B cell (primary cell): ENCODE measurements around the gene CELF2. TPM values are rescaled to one million over a fixed set of nuclear protein-coding genes. Genes with fewer than 3 reads are reported as not detected.

Source experiments
- ATAC-seq: fragments of 200-7000 bp; cut with Tn5 transposase; one replicate; pipeline ENCODE4 v1.10.0; 2021; ENCODE audit warnings: low read depth, mild to moderate bottlenecking, moderate number of reproducible peaks, moderate library complexity
- CTCF ChIA-PET: fragments of 350-600 bp; sonication (Branson Sonifier 250); formaldehyde crosslinking; loops from one replicate; lab custom pipeline; 2021; ENCODE audit warnings: antibody characterized with exemption, inconsistent platforms; lab: Charles Lee
- POLR2A ChIA-PET: fragments of 350-600 bp; sonication (Branson Sonifier 250); formaldehyde crosslinking; loops from one replicate; lab custom pipeline; 2021; ENCODE audit warnings: antibody characterized with exemption; lab: Charles Lee
- DNase-seq: peaks from one replicate; pipeline ENCODE4 v3.0.0; 2013
- H2AFZ ChIP-seq: 2 replicates; pipeline ENCODE4 v1.6.1; 2012; ENCODE audit warnings: mild to moderate bottlenecking, low read depth, low read length; ENCODE audit not compliant: insufficient read depth, poor library complexity, severe bottlenecking
- H3K27ac ChIP-seq, 2 donors: 1 replicate in 1 of 2; 2 replicates in 1 of 2; pipeline ENCODE4 v1.5.1; 2012 to 2013; ENCODE audit warnings: low read length in 2 of 2, mild to moderate bottlenecking in 2 of 2, moderate library complexity in 1 of 2
- H3K27me3 ChIP-seq, 4 experiments: fragments of 200-600 bp in 1 of 4; sonication (generic) in 1 of 4; replicated peaks in 1 of 4; 1 replicate in 2 of 4; 2 replicates in 2 of 4; pipeline versions ENCODE4 v1.6.1 to v1.7.0; 2013 to 2016; ENCODE audit warnings: low read length in 3 of 4, mild to moderate bottlenecking in 2 of 4, mixed read lengths in 1 of 4, moderate library complexity in 1 of 4; ENCODE audit not compliant: insufficient read depth in 4 of 4, control insufficient read depth in 3 of 4; ENCODE audit errors: control extremely low read depth in 1 of 4
- H3K36me3 ChIP-seq, 2 experiments: replicated peaks in 1 of 2; 1 replicate in 1 of 2; 2 replicates in 1 of 2; pipeline versions ENCODE4 v1.6.1 to v1.7.1; 2013; ENCODE audit warnings: low read length in 1 of 2; ENCODE audit not compliant: insufficient read depth in 2 of 2, control insufficient read depth in 1 of 2; ENCODE audit errors: control extremely low read depth in 1 of 2, extremely low read depth in 1 of 2
- H3K4me1 ChIP-seq, 2 donors: fragments of 200-600 bp in 1 of 2; sonication (generic) in 1 of 2; 1 replicate in 1 of 2; 2 replicates in 1 of 2; pipeline versions ENCODE4 v1.5.1 to v1.6.1; 2013 to 2017; ENCODE audit warnings: low read length in 2 of 2; ENCODE audit not compliant: control insufficient read depth in 2 of 2, insufficient read depth in 2 of 2
- H3K4me2 ChIP-seq: replicated peaks from 2 replicates; pipeline ENCODE3; 2012; ENCODE audit warnings: mild to moderate bottlenecking, low read depth, low read length; ENCODE audit not compliant: poor library complexity, severe bottlenecking
- H3K4me3 ChIP-seq, 5 experiments: fragments of 200-600 bp in 1 of 5; sonication (generic) in 1 of 5; 1 replicate in 3 of 5; 2 replicates in 2 of 5; pipeline versions ENCODE4 v1.5.1 to v1.7.0; 2011 to 2016; ENCODE audit warnings: low read length in 4 of 5, mild to moderate bottlenecking in 4 of 5, low read depth in 2 of 5, control low read depth in 1 of 5, moderate library complexity in 1 of 5; ENCODE audit not compliant: insufficient read depth in 1 of 5; ENCODE audit errors: control extremely low read depth in 1 of 5, extremely low read depth in 1 of 5
- H3K79me2 ChIP-seq: fragments of 200-600 bp; sonication (generic); one replicate; pipeline ENCODE4 v1.6.0; 2016; ENCODE audit warnings: low read length; ENCODE audit not compliant: control insufficient read depth, insufficient read depth
- H3K9ac ChIP-seq: fragments of 200-600 bp; sonication (generic); 2 replicates; pipeline ENCODE4 v1.6.1; 2017; ENCODE audit warnings: mild to moderate bottlenecking, low read length, moderate library complexity
- H3K9me3 ChIP-seq, 3 donors: one replicate each; pipeline versions ENCODE4 v1.6.1 to v1.7.1; 2013; ENCODE audit warnings: low read length in 2 of 3; ENCODE audit not compliant: control insufficient read depth in 2 of 3, insufficient read depth in 1 of 3; ENCODE audit errors: control extremely low read depth in 1 of 3
- H4K20me1 ChIP-seq: 2 replicates; pipeline ENCODE4 v1.6.0; 2012; ENCODE audit warnings: mild to moderate bottlenecking, low read length; ENCODE audit not compliant: insufficient read depth, control insufficient read depth, poor library complexity, severe bottlenecking
- H3K27ac Mint-ChIP-seq: one replicate; pipeline ENCODE4 v1.8.0; 2021; ENCODE audit warnings: mixed read lengths
- H3K27me3 Mint-ChIP-seq: one replicate; pipeline ENCODE4 v1.8.0; 2021; ENCODE audit warnings: mixed read lengths
- H3K4me1 Mint-ChIP-seq: one replicate; pipeline ENCODE4 v1.8.0; 2021; ENCODE audit warnings: mixed read lengths
- H3K4me3 Mint-ChIP-seq: one replicate; pipeline ENCODE4 v1.8.0; 2021; ENCODE audit warnings: mixed read lengths
- H3K9me3 Mint-ChIP-seq: one replicate; pipeline ENCODE4 v1.8.0; 2022; ENCODE audit warnings: mixed read lengths; ENCODE audit not compliant: insufficient read depth
- CTCF ChIP-seq: fragments of 200-600 bp; IDR thresholded peaks from one replicate; pipeline ENCODE4 v1.8.0; 2022; ENCODE audit warnings: antibody characterized with exemption, mild to moderate bottlenecking
- EZH2 ChIP-seq: IDR thresholded peaks from 2 replicates; pipeline ENCODE4 v1.6.1; 2012; ENCODE audit warnings: borderline replicate concordance, low read depth, mild to moderate bottlenecking, moderate library complexity, low read length; ENCODE audit not compliant: insufficient read depth, poor library complexity, severe bottlenecking
- WGBS: methylation state at CpG from one replicate; pipeline ENCODE4 v1.1.5; 2013; ENCODE audit warnings: missing lambda C conversion rate; ENCODE audit not compliant: insufficient coverage; 5-methylcytosine and 5-hydroxymethylcytosine counted together
- intact Hi-C: fragments of 100-400 bp; cut with micrococcal nuclease; formaldehyde crosslinking; loops from one replicate; pipeline ENCODE4 v1.10.0; 2022
- polyA plus RNA-seq: library from polyadenylated mRNA; depleted of rRNA; stranded (reverse); fragments of >200 nt; gene quantifications from 2 replicates; pipeline ENCODE4 v1.2.3, GENCODE V29; 2012
- total RNA-seq, 2 donors: library from RNA; stranded (reverse); fragments of 120-200 nt in 1 of 2; gene quantifications; 1 replicate in 1 of 2; 2 replicates in 1 of 2; pipeline versions ENCODE4 v1.2.3 to v1.2.4, GENCODE V29; 2013 to 2022

Gene CELF2
- total and polyA plus RNA-seq, 2 donors (not counting 1 experiment from before 2014, with no cell fraction given), result 59.5 to 112 TPM

GRCh38 chr10:11264296-11265048 is 246.8 kb downstream of the CELF2 start:
- Histone ChIP-seq H3K4me2 (no peak overlapping the region), H2AFZ (no peak overlapping the region), H3K9me3 (no peaks in the 10 kb centered on the region), H3K36me3 (peaks cover 3 to 69% of the 10 kb centered on the region in 2 experiments), H4K20me1 (peaks cover 48% of the 10 kb centered on the region), H3K9ac (no peak overlapping the region), H3K27me3 (no peaks in the 10 kb centered on the region), H3K79me2 (peaks cover 82% of the 10 kb centered on the region), H3K27ac (peak overlapping the region in 1 of 2 donors; percentile 67), H3K4me3 (no peak overlapping the region), H3K4me1 (peaks cover 47 to 51% of the 10 kb centered on the region in 2 donors)
- no peak for ATAC-seq
- 100% methylated on average over 3 of the region's 6 CpGs for WGBS
- peaks cover 78% of the 10 kb centered on the region for H3K4me1 Mint-ChIP-seq
- H3K4me3 Mint-ChIP-seq, result peak overlapping the region; percentile 41
- no peaks in the 10 kb centered on the region for H3K27me3 Mint-ChIP-seq
- no peaks in the 10 kb centered on the region for H3K9me3 Mint-ChIP-seq
- CTCF ChIA-PET, result interaction anchor here (1.6 kb wide), 1 partner anchor 98 kb away, joined by 3 read pairs; no protein-coding TSS in a partner anchor
- TF ChIP-seq EZH2 (no peak), CTCF (no peak)
- intact Hi-C loops, result loop anchor here (5.0 to 10.0 kb wide), 2 partner anchors 37 to 250 kb away; partner anchors contain the start of gene CELF2
- no peak for DNase-seq
- peak overlapping the region; percentile 46 for H3K27ac Mint-ChIP-seq
- POLR2A ChIA-PET, result no interaction called here

- Mint-ChIP-seq H3K27me3 (no peaks in the 10 kb centered on the region), H3K4me1 (peaks cover 82% of the 10 kb centered on the region), H3K9me3 (no peaks in the 10 kb centered on the region), H3K4me3 (peak overlapping the region; percentile 53), H3K27ac (peak overlapping the region; percentile 71)
- H4K20me1 ChIP-seq, result peaks cover 56% of the 10 kb centered on the region
- H3K4me3 ChIP-seq, result no peak overlapping the region
- no peaks in the 10 kb centered on the region for H3K27me3 ChIP-seq
- H3K27ac ChIP-seq, result peak overlapping the region in 1 of 2 donors; percentile 46
- intact Hi-C loops, result loop anchor here (10.0 kb wide), 1 partner anchor 251 kb away; the partner anchor contains the start of gene CELF2
- DNase-seq (no peak), ATAC-seq (no peak)
- peak overlapping the region; percentile 16 for H3K9ac ChIP-seq
- POLR2A ChIA-PET, result no interaction called here
- no peak for TF ChIP-seq CTCF
- no peak for TF ChIP-seq EZH2
- 41% methylated on average over 2 of the region's 3 CpGs for WGBS
- H3K9me3 ChIP-seq, result peaks cover 0 to 1% (median 0%) of the 10 kb centered on the region in 3 donors
- peaks cover 4 to 69% of the 10 kb centered on the region in 2 experiments for H3K36me3 ChIP-seq
- CTCF ChIA-PET, result interaction anchor here (1.6 kb wide), 1 partner anchor 100 kb away, joined by 3 read pairs; no protein-coding TSS in a partner anchor
- H3K4me1 ChIP-seq, result peaks cover 53 to 55% of the 10 kb centered on the region in 2 donors
- H3K4me2 ChIP-seq, result peak overlapping the region; percentile 50
- peaks cover 90% of the 10 kb centered on the region for H3K79me2 ChIP-seq
- no peak overlapping the region for H2AFZ ChIP-seq
Measured at GRCh38 chr10:11265484-11265883, 247.8 kb downstream of the CELF2 start.
